Panc1 (cell line): ENCODE results near the gene VASP. TPM values are rescaled to one million over a fixed set of nuclear protein-coding genes. Genes with fewer than 3 reads are reported as not detected.
A peak's percentile ranks its signal among the peaks of the same experiment; 100 is the strongest.

Experiments used
- ATAC-seq: fragments of 200-7000 bp; cut with Tn5 transposase; 2 replicates; pipeline ENCODE4 v1.9.1; 2020; ENCODE audit warnings: mild to moderate bottlenecking, moderate library complexity
- BruUV-seq: library from RNA; stranded (reverse); fragments of 400-500 nt; replicated peaks from 2 replicates; lab custom pipeline; 2021; lab: Mats Ljungman, UMichigan
- CTCF ChIA-PET: fragments of 300-600 bp; sonication (Branson Sonifier 250); formaldehyde crosslinking; loops from one replicate; lab custom pipeline; 2022; ENCODE audit warnings: antibody characterized with exemption; lab: Charles Lee
- POLR2A ChIA-PET: fragments of 300-600 bp; sonication (Branson Sonifier 250); formaldehyde crosslinking; loops from one replicate; lab custom pipeline; 2022; ENCODE audit warnings: antibody characterized with exemption; lab: Charles Lee
- DNase-seq: peaks from one replicate; pipeline ENCODE4 v3.0.0-alpha.2; 2010; ENCODE audit warnings: low read depth, low spot score
- H3K27ac ChIP-seq: 2 replicates; pipeline ENCODE4 v1.5.1; 2011; ENCODE audit warnings: mild to moderate bottlenecking, low read length, inconsistent platforms
- H3K27me3 ChIP-seq: fragments of 200-500 bp; sonication (Bioruptor generic); 2 replicates; pipeline ENCODE4 v1.6.0; 2014; ENCODE audit warnings: low read length, inconsistent platforms; ENCODE audit not compliant: control insufficient read depth, insufficient read depth
- H3K36me3 ChIP-seq: fragments of 200-500 bp; sonication (Bioruptor generic); 2 replicates; pipeline ENCODE4 v1.5.1; 2014; ENCODE audit warnings: inconsistent platforms, mild to moderate bottlenecking, low read length, moderate library complexity; ENCODE audit not compliant: control insufficient read depth, insufficient read depth
- H3K4me1 ChIP-seq: 2 replicates; pipeline ENCODE4 v1.5.1; 2011; ENCODE audit warnings: inconsistent platforms, mild to moderate bottlenecking, low read length, moderate library complexity; ENCODE audit not compliant: control insufficient read depth, insufficient read depth
- H3K4me3 ChIP-seq, 2 experiments: 2 replicates each; pipeline ENCODE4 v1.5.1; 2011 to 2012; ENCODE audit warnings: low read depth in 2 of 2, low read length in 2 of 2, mild to moderate bottlenecking in 2 of 2, inconsistent platforms in 1 of 2, moderate library complexity in 1 of 2
- H3K9me3 ChIP-seq: fragments of 200-500 bp; sonication (Bioruptor generic); 2 replicates; pipeline ENCODE4 v1.5.1; 2014; ENCODE audit warnings: low read depth, mild to moderate bottlenecking, inconsistent platforms, low read length, moderate library complexity; ENCODE audit not compliant: control insufficient read depth, insufficient read depth
- POLR2AphosphoS5 ChIP-seq: IDR thresholded peaks from 2 replicates; pipeline ENCODE4 v1.6.1; 2012; ENCODE audit warnings: mild to moderate bottlenecking, low read depth, low read length, moderate library complexity
- SIN3A ChIP-seq: IDR thresholded peaks from 2 replicates; pipeline ENCODE4 v1.6.1; 2012; ENCODE audit warnings: low read depth, mild to moderate bottlenecking, low read length, moderate library complexity, borderline replicate concordance; ENCODE audit not compliant: insufficient read depth
- TCF7L2 ChIP-seq: IDR thresholded peaks from 2 replicates; pipeline ENCODE4 v1.6.1; 2011; ENCODE audit warnings: mild to moderate bottlenecking, low read depth, low read length, inconsistent platforms
- in situ Hi-C: cut with HindIII; loops from 2 replicates; pipeline ENCODE4 v1.10.0; 2016; ENCODE audit warnings: low sequenced_read_pairs, low pct_unique_long_range_greater_than_20kb
- intact Hi-C: fragments of 100-400 bp; cut with micrococcal nuclease; formaldehyde crosslinking; loops from one replicate; pipeline ENCODE4 v1.10.0; 2022; ENCODE audit not compliant: unreplicated experiment
- total RNA-seq: library from RNA; stranded (reverse); gene quantifications from one replicate; pipeline ENCODE4 v1.2.1, GENCODE V29; 2021; ENCODE audit not compliant: unreplicated experiment
- TF ChIP-seq, protein P1 (sequence below): fragments of 450-650 bp; IDR thresholded peaks from 2 replicates; pipeline ENCODE4 v1.5.1; 2017; ENCODE audit warnings: mild to moderate bottlenecking
- TF ChIP-seq, protein P2 (sequence below), 2 experiments: IDR thresholded peaks; 2 replicates each; pipeline ENCODE4 v1.6.1; 2011 to 2012; ENCODE audit warnings: low read depth in 2 of 2, control low read depth in 1 of 2, low read length in 1 of 2, mild to moderate bottlenecking in 1 of 2, moderate library complexity in 1 of 2; ENCODE audit not compliant: insufficient read depth in 1 of 2

The VASP gene
- total RNA-seq, 1 experiment from 2014 or later = 101 TPM

GRCh38 chr19:45484273-45484945 is 22.9 kb upstream of the VASP start:
- no peak overlapping the region for H3K27ac ChIP-seq
- BruUV-seq = no TSS peak
- POLR2A ChIA-PET = no interaction called here
- DNase-seq (no peak), ATAC-seq (no peak)
- TF ChIP-seq, protein P1, sequence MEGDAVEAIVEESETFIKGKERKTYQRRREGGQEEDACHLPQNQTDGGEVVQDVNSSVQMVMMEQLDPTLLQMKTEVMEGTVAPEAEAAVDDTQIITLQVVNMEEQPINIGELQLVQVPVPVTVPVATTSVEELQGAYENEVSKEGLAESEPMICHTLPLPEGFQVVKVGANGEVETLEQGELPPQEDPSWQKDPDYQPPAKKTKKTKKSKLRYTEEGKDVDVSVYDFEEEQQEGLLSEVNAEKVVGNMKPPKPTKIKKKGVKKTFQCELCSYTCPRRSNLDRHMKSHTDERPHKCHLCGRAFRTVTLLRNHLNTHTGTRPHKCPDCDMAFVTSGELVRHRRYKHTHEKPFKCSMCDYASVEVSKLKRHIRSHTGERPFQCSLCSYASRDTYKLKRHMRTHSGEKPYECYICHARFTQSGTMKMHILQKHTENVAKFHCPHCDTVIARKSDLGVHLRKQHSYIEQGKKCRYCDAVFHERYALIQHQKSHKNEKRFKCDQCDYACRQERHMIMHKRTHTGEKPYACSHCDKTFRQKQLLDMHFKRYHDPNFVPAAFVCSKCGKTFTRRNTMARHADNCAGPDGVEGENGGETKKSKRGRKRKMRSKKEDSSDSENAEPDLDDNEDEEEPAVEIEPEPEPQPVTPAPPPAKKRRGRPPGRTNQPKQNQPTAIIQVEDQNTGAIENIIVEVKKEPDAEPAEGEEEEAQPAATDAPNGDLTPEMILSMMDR = no peak
- TF ChIP-seq POLR2AphosphoS5 = no peak
- TF ChIP-seq, protein P2, sequence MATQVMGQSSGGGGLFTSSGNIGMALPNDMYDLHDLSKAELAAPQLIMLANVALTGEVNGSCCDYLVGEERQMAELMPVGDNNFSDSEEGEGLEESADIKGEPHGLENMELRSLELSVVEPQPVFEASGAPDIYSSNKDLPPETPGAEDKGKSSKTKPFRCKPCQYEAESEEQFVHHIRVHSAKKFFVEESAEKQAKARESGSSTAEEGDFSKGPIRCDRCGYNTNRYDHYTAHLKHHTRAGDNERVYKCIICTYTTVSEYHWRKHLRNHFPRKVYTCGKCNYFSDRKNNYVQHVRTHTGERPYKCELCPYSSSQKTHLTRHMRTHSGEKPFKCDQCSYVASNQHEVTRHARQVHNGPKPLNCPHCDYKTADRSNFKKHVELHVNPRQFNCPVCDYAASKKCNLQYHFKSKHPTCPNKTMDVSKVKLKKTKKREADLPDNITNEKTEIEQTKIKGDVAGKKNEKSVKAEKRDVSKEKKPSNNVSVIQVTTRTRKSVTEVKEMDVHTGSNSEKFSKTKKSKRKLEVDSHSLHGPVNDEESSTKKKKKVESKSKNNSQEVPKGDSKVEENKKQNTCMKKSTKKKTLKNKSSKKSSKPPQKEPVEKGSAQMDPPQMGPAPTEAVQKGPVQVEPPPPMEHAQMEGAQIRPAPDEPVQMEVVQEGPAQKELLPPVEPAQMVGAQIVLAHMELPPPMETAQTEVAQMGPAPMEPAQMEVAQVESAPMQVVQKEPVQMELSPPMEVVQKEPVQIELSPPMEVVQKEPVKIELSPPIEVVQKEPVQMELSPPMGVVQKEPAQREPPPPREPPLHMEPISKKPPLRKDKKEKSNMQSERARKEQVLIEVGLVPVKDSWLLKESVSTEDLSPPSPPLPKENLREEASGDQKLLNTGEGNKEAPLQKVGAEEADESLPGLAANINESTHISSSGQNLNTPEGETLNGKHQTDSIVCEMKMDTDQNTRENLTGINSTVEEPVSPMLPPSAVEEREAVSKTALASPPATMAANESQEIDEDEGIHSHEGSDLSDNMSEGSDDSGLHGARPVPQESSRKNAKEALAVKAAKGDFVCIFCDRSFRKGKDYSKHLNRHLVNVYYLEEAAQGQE (IDR thresholded peaks at IDR 0.05; ENCODE audit: insufficient read depth in 1 of 2, low read depth in 2 of 2, low read length in 1 of 2) = no peak
- TF ChIP-seq SIN3A = no peak
- TF ChIP-seq TCF7L2 = no peak
- H3K36me3 ChIP-seq = no peaks in the 10 kb centered on the region
- H3K9me3 ChIP-seq = no peaks in the 10 kb centered on the region
- H3K4me1 ChIP-seq = no peaks in the 10 kb centered on the region
- H3K4me3 ChIP-seq = no peak overlapping the region
- in situ Hi-C loops (no loop called here), intact Hi-C loops (no loop called here)
- CTCF ChIA-PET = interaction anchor here (0.6 to 1.3 kb wide), 5 partner anchors 13 to 158 kb away, joined by 3 to 6 read pairs (median 4); no protein-coding TSS in a partner anchor
- H3K27me3 ChIP-seq = no peaks in the 10 kb centered on the region

DNA sequence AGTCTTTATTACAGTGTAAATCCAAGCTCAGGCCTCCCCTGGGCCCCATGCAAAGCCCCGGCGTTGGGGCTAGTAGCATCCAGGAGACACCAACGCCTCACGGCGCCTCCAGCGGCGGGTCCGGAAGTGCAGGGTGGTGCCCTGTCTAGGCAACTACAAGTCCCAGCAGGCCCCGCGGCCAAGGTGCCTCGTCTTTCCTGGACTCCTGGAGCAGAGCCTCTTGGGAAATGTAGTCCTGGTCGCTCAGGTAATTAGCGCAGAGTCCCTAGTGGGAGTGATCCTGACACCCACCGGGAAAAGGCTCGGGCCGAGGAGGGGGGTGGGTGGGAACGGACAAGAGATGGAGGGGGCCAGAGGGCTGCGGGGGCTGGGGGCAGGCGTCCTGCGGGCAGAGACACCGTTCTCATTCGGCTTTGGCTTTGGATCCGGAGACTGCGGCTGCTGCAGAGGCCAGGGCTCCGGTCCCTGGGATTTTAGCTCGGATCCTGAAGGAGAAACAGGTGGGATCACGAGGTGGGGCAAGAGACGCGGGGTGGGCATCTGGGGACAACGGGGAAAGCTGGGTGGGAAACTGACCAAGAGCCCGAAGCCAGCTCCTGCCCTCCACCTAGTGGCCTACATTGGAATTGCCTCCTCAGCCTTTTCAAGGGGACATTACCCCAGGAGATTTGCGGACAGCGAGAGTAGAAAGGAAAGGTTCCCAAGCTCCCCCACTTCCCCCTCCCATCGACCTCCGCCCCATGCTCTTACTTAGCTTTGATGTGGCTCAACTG is 21.8 kb upstream of the VASP start:
- in situ Hi-C loops (no loop called here), intact Hi-C loops (no loop called here)
- no peaks in the 10 kb centered on the region for H3K9me3 ChIP-seq
- no TSS peak for BruUV-seq
- TF ChIP-seq SIN3A (no peak), POLR2AphosphoS5 (no peak)
- TF ChIP-seq, protein P2 (IDR thresholded peaks at IDR 0.05; ENCODE audit: insufficient read depth in 1 of 2, low read depth in 2 of 2, low read length in 1 of 2) = peak in 1 of 2 experiments; percentile 14; a peak in 1 of 4 replicates
- TF ChIP-seq, protein P1 = peak; percentile 87
- H3K27ac ChIP-seq = peak overlapping the region; percentile 44
- DNase-seq (peak; percentile 70), ATAC-seq (peak; percentile 99)
- POLR2A ChIA-PET = no interaction called here
- H3K36me3 ChIP-seq = no peaks in the 10 kb centered on the region
- H3K27me3 ChIP-seq = no peaks in the 10 kb centered on the region
- no peaks in the 10 kb centered on the region for H3K4me1 ChIP-seq
- peak overlapping the region; percentile 47 to 67 for H3K4me3 ChIP-seq
- CTCF ChIA-PET = interaction anchor here (0.6 to 1.3 kb wide), 8 partner anchors 12 to 157 kb away, joined by 3 to 8 read pairs (median 4); no protein-coding TSS in a partner anchor
